Measurements from ENCODE around the gene RHBDL1. TPM values are rescaled to one million over a fixed set of nuclear protein-coding genes. Genes with fewer than 3 reads are reported as not detected.

Gene RHBDL1
- total RNA-seq, 1 experiment from 2014 or later = 1.7 TPM

- H3K79me2 ChIP-seq (ENCODE audit: low read length) = no peaks in the 10 kb centered on the region
- H4K20me1 ChIP-seq (ENCODE audit: low read length) = no peaks in the 10 kb centered on the region
- H3F3A ChIP-seq (ENCODE audit: low read length, unreplicated experiment) = no peaks in the 10 kb centered on the region
- H3K4me2 ChIP-seq (ENCODE audit: low read length) = no peak overlapping the region
- no peaks in the 10 kb centered on the region for H3K27me3 ChIP-seq (ENCODE audit: low read length)
- no peak overlapping the region for H3K27ac ChIP-seq (ENCODE audit: low read length)
- no peak overlapping the region for H3K9ac ChIP-seq (ENCODE audit: low read length)
- DNase-seq (no peak), ATAC-seq (no peak)
- H3K4me3 ChIP-seq (ENCODE audit: low read length) = no peak overlapping the region
- ChIA-PET CTCF (no interaction called here), POLR2A (ENCODE audit: unreplicated experiment) (no interaction called here)
- no TSS peak for BruUV-seq (replicated peaks)
- no peaks in the 10 kb centered on the region for H3K36me3 ChIP-seq (ENCODE audit: low read depth, low read length)
- TF ChIP-seq CTCF (conservative IDR thresholded peaks at IDR 0.05; ENCODE audit: low read depth, low read length) = no peak
- TF ChIP-seq EZH2phosphoT487 (IDR thresholded peaks at IDR 0.05; ENCODE audit: borderline replicate concordance, low read length) = no peak
- no peak for TF ChIP-seq EZH2 (IDR thresholded peaks at IDR 0.05; ENCODE audit: low read length, unreplicated experiment)
- intact Hi-C loops (cut with micrococcal nuclease) = no loop called here
- no peak overlapping the region for H2AFZ ChIP-seq (ENCODE audit: low read length)
- peaks cover 5% of the 10 kb centered on the region for H3K4me1 ChIP-seq (ENCODE audit: insufficient read depth, low read length)
- no peaks in the 10 kb centered on the region for H3K9me3 ChIP-seq (ENCODE audit: low read length)
- H3K9me2 ChIP-seq (replicated peaks; ENCODE audit: low read length) = no peaks in the 10 kb centered on the region
Measured at GRCh38 chr16:662095-662494, 13.4 kb upstream of the RHBDL1 start.

DNA sequence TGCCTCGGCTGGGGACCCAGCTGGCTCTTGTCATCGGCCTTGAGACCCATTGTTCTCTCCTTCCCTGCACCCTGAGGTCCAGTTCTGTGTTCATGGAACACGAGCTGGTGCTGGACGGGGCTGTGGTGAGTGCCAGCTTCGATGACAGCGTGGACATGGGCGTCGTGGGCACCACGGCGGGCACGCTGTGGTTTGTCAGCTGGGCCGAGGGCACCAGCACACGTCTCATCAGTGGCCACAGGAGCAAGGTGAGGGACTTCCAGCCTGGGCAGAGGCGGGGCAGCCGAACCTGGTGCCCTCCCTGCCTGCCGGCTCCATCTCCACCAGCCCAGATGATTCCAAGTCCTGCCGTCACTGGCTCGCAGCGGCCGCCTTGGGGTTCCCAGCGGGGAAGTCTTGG, 12.9 kb upstream of the RHBDL1 start:
- DNase-seq (no peak), ATAC-seq (no peak)
- H3K4me3 ChIP-seq (ENCODE audit: low read length) = no peak overlapping the region
- H3K4me2 ChIP-seq (ENCODE audit: low read length) = no peak overlapping the region
- H3K4me1 ChIP-seq (ENCODE audit: insufficient read depth, low read length) = peaks cover 5% of the 10 kb centered on the region
- BruUV-seq (replicated peaks) = no TSS peak
- POLR2A ChIA-PET (ENCODE audit: unreplicated experiment) = no interaction called here
- H3K9ac ChIP-seq (ENCODE audit: low read length) = no peak overlapping the region
- no peaks in the 10 kb centered on the region for H3K9me2 ChIP-seq (replicated peaks; ENCODE audit: low read length)
- no peaks in the 10 kb centered on the region for H3K27me3 ChIP-seq (ENCODE audit: low read length)
- no peak overlapping the region for H2AFZ ChIP-seq (ENCODE audit: low read length)
- no peak for TF ChIP-seq EZH2 (IDR thresholded peaks at IDR 0.05; ENCODE audit: low read length, unreplicated experiment)
- no peak for TF ChIP-seq CTCF (conservative IDR thresholded peaks at IDR 0.05; ENCODE audit: low read depth, low read length)
- TF ChIP-seq EZH2phosphoT487 (IDR thresholded peaks at IDR 0.05; ENCODE audit: borderline replicate concordance, low read length) = no peak
- H3K27ac ChIP-seq (ENCODE audit: low read length) = no peak overlapping the region
- intact Hi-C loops (cut with micrococcal nuclease) = no loop called here
- no peaks in the 10 kb centered on the region for H3K36me3 ChIP-seq (ENCODE audit: low read depth, low read length)
- H3K79me2 ChIP-seq (ENCODE audit: low read length) = no peaks in the 10 kb centered on the region
- H3K9me3 ChIP-seq (ENCODE audit: low read length) = no peaks in the 10 kb centered on the region
- H3F3A ChIP-seq (ENCODE audit: low read length, unreplicated experiment) = no peaks in the 10 kb centered on the region
- CTCF ChIA-PET = no interaction called here
- H4K20me1 ChIP-seq (ENCODE audit: low read length) = no peaks in the 10 kb centered on the region

GRCh38 chr16:666572-666971, 8.9 kb upstream of the RHBDL1 start:
- ChIA-PET CTCF (no interaction called here), POLR2A (ENCODE audit: unreplicated experiment) (no interaction called here)
- no peak for ATAC-seq

More at GRCh38 chr16:666572-666971, 8.9 kb upstream of the RHBDL1 start:
- Histone ChIP-seq H3K9me3 (ENCODE audit: low read length) (no peaks in the 10 kb centered on the region), H3K9me2 (replicated peaks; ENCODE audit: low read length) (no peaks in the 10 kb centered on the region), H3K4me3 (ENCODE audit: low read length) (no peak overlapping the region), H3F3A (ENCODE audit: low read length, unreplicated experiment) (no peaks in the 10 kb centered on the region), H3K9ac (ENCODE audit: low read length) (no peak overlapping the region), H3K36me3 (ENCODE audit: low read depth, low read length) (peaks cover 6% of the 10 kb centered on the region; the same call in 1 of the 2 replicates), H3K4me1 (ENCODE audit: insufficient read depth, low read length) (no peaks in the 10 kb centered on the region), H4K20me1 (ENCODE audit: low read length) (no peaks in the 10 kb centered on the region), H3K27ac (ENCODE audit: low read length) (no peak overlapping the region), H3K4me2 (ENCODE audit: low read length) (no peak overlapping the region), H2AFZ (ENCODE audit: low read length) (no peak overlapping the region), H3K27me3 (ENCODE audit: low read length) (no peaks in the 10 kb centered on the region), H3K79me2 (ENCODE audit: low read length) (peaks cover 22% of the 10 kb centered on the region)
- DNase-seq = no peak
- intact Hi-C loops (cut with micrococcal nuclease) = no loop called here
- no TSS peak for BruUV-seq (replicated peaks)
- TF ChIP-seq CTCF (conservative IDR thresholded peaks at IDR 0.05; ENCODE audit: low read depth, low read length) (no peak), EZH2phosphoT487 (IDR thresholded peaks at IDR 0.05; ENCODE audit: borderline replicate concordance, low read length) (no peak), EZH2 (IDR thresholded peaks at IDR 0.05; ENCODE audit: low read length, unreplicated experiment) (no peak)

Data from PC-3 (cell line).